HG03108 (cell line): ENCODE measurements around the gene SCNM1.
"Not testable (repeated sequence)": the region's sequence is repeated elsewhere in the genome, so short reads cannot be mapped to it uniquely, and the experiment has no call there.

Source experiments
- ATAC-seq: cut with Tn5 transposase; IDR thresholded peaks from one replicate; pipeline ENCODE4 v1.9.1; 2021; ENCODE audit warnings: moderate library complexity; ENCODE audit not compliant: unreplicated experiment

SCNM1 gene

DNA sequence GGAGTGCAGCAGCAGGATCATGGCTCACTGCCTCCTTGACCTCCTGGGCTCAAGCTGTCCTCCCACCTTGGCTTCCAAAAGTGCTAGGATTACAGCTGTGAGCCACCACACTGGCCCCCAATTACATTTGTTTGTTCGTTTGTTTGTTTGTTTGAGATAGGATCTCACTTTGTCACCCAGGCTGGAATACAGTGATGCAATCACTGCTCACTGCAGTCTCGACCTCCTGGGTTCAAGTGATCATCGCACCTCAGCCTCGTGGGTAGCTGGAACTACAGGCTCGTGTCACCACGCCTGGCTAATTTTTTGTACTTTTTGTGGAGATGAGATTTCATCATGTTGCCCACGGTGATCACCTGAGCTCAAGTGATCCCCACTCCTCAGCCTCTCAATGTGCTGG, 26.1 kb downstream of the SCNM1 start:
- ATAC-seq = no peak

DNA sequence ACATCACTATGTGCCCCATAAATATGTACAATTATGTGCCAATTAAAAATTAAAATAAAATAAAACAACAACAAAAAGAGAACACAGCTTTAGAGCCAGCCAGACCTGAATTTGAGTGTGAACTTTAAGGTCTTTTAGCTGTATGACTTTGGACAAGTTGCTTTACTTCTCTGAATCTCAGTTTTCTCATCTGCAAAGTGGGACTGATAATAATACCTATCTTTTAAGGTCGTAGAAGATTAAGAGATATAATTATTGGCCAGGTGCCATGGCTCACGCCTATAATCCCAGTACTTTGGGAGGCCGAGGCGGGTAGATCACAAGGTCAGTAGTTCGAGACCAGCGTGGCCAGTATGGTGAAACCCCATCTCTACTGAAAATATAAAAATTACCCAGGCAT, 27.4 kb downstream of the SCNM1 start:
- ATAC-seq = no peak

DNA sequence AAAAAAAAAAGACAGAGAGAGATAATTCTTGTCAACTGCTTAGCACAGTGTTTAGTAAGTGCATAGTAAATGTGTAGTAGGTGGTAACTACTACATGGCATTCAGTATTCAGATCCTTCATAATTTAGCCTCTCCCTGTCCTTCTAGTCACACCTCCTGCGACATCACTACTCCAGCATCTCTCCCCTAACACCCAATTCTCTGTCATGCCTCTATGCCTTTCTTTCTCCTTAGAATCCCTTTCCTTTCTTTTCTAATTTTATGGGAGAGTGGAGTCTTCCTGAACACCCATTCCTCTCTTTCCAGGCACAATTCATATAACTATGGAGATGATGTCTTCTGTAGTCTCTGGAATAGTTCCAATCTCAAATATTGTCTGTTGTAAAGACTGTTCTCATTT, 27.9 kb downstream of the SCNM1 start:
- no peak for ATAC-seq

DNA sequence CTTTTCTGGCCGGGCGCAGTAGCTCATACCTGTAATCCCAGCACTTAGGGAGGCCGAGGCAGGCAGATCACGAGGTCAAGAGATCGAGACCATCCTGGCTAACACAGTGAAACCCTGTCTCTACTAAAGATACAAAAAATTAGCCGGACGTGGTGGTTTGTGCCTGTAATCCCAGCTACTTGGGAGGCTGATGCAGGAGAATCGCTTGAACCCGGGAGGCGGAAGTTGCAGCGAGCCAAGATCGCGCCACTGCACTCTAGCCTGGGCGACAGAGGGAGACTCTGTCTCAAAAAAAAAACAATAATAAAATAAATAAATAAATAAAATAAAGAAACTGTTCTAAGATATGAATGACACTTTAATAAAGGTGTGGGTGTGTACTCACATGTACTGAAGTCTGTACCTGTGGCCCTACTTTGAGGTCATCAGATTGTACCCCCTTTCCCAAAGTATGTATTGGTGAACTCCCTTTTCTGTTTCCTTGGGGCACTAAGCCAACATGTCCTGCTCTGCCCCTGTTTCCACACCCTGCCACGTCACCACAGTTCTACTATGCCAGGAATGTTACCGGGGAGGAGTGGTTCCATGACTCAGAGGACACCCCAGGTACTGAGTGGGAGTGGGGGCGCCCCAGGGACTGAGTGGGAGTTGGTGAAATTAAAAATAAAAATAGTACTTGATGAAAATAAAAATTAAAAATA, 29.1 kb downstream of the SCNM1 start:
- not testable (repeated sequence) for ATAC-seq

DNA sequence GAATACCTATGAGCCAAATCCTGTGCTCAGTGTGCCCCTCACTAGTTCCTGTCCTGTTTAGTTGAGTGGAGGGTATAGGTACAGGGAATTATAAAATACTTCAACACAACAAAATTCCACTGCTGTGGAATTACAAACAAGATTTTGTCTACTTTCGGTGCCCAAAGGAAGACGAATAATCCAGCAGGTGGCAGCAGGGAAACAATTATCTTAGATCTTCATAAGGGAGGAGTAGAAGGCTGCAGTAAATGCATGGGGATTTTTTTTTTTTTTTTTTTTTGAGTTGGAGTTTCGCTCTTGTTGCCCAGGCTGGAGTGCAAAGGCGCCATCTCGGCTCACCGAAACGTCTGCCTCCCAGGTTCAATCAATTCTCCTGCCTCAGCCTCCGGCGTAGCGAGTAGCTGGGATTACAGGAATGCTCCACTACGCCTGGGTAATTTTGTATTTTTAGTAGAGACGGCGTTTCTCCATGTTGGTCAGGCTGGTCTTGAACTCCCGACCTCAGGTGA, 30.4 kb downstream of the SCNM1 start:
- ATAC-seq = no peak

DNA sequence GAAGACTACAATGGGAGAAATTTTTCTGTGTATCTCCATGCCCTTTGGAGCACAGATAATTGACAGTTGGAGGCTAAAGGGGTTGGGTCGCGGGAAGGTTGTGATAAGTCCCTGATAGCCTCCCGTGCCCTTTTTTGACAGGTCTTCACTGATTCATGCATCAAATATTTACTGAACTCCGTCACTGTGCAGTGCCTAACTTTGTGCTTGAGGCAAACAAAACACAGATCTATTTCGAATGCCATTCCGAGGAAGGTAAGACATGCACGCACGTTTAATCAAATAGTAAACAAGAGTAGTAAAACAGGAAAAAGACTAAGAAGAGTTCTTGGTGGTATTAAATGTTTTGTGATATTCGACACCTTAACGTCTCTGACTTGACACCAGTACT, 31.9 kb downstream of the SCNM1 start:
- ATAC-seq = no peak

DNA sequence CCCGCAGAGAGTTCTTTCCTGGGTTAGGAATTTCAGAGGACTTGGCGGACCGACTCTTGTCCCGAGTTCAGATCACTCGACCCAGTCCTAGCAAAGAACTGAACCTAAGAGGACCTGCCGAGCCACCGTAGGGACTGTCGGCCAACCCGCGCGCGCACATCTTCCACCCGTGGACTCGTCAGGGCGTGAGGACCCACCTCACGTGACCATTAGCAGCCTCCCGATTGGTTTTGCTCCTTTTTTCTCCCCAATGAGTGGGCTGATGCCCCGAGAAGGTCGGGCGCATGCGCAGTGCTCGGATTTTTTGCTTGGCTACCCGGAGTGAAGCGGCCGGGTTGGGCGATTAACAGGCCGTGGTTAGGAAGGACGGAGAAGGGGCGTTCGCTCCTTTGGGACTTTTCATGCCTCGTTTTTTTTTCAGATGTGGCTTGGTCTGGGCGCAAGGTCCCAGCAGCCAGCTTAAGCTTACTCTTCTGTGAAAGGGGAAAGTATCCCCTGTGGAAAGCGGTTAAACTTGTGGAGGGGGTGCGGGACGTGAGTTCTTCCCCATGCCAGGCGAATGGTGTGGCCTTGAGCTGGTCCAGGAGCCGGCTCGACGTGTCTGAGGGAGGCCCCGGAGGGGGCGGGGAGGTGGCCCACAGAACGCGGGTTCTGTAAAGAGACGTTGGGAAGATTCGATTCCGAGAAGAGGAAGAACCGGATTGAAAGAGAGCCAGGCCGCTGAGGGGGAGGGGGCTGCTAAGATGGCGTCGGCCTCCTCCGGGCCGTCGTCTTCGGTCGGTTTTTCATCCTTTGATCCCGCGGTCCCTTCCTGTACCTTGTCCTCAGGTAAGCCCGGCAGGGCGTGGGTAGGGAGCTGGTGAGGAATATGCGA, 32.5 kb downstream of the SCNM1 start, which contains the start of gene PIP5K1A:
TSS of gene PIP5K1A (plus strand) at position 299 of the 874 bp plus-strand sequence. CDS start at position 744, 445 bp downstream.
- ATAC-seq = peak; percentile 90

DNA sequence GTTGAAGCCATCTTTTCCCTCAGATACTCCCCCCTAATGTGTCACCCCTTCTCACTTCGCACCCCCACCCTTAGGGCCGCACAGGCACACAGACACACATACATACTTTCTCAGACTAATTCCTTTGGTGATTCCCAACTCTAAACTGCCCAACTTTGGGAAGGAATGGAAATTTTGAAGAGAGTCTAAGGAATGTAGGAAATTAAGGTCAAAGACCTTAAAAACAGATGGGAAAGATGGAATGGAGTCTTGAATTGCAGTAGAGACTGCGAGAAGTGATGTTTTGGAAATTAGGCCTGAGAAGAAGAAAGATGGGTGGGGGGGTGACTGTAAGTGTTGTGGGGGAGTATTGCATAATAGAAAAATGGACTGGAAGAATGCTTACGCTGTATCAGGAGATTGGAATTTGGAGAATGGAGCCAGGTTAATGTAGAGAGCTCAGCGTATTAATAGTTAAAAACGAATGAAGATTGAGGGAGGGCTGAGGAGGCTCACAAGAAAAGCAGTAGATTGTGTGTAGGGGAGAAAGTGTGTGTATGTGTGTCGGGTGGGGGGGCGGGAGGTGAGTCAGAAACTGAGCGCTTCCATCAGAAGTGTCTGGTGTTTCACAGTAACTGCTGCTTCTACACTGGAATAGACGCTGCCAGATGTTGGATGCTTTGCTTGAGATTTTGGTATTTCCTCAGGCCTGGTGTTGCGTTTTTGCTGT, 34.1 kb downstream of the SCNM1 start:
- no peak for ATAC-seq

DNA sequence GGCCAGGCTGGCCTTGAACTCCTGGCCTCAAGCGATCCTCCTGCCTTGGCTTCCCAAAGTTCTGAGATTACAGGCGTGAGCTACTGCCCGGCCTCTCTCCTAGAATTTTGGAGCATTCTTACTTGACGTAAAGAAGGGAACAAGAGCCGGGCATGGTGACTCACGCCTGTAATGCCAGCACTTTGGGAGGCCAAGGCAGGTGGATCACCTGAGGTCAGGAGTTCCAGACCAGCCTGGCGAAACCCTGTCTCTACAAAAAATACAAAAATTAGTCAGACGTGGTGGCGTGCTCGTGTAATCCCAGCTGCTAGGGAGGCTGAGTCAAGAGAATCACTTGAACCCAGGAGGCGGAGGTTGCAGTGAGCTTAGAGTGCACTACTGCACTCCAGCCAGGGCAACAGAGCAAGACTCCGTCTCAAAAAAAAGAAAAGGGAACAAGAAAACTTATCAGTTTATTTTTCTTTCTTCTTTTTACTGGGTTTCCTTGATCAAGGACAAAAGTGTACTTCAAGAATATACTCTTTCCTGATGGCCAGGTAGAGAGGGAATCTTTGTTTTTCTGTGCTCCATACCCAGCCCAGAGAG, 39.5 kb downstream of the SCNM1 start:
- ATAC-seq = not testable (repeated sequence)

DNA sequence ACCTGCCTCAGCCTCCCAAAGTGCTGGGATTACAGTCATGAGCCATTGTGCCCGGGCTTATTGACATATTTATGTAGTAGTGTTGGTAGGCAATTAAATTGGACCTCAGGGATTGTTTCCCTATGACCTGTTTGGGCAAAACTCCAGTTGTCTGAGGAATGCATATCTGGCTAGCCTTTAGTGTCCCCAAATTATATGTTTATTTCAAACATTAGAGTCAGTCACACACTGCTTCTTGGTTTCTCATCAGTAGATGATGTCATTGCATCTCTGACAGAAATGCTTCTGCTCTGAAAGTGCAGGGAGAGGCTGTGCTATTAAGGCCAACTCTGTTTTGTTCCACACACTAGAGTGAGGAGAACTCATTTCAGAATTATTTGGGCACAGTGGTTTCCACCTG, 44.9 kb downstream of the SCNM1 start:
- ATAC-seq = no peak

DNA sequence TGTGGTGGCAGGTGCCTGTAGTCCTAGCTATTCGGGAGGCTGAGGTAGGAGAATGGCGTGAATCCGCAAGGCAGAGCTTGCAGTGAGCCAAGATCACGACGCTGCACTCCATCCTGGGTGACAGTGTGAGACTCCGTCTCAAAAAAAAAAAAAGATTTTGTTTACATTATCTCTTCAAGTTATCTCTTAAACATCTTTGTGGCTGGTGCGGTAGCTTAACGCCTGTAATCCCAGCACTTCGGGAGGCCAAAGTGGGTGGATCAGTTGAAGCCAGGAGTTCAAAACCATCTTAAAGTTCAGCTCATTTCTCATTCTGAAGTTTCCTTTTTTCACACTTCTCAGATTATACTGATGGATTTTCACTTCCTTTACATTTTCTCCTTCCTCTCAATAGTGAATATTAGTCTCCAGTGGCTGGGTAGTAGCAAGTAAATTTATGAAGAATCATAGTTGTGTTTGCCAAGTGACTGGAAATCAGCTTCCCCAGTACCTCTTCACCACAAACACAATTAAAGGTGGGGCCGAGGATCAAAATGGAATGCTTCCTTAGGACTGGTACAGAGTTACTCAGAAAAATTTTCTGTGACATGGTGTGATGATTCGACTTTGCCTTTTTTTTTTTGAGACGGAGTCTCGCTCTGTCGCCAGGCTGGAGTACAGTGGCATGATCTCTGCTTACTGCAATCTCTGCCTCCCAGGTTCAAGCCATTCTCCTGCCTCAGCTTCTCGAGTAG, 46.2 kb downstream of the SCNM1 start:
- ATAC-seq = no peak

DNA sequence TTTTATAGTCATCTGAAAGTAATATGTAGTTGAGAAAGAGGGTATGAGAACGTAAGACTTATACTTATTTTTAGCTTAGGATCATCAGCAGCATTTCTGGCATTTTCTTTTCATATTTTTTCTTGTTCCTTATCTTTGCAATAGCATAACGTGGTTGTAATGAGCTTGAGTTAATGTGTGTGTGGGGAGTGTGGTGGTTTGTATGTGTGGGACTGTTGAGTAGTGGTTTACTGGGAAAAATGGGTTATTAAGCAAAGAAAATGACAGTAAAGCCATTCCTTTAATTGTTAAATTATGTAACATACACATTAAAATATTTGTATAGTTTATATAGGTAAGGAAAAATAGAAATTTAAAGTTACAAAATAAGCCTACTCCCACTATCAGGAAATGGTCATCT, 47.6 kb downstream of the SCNM1 start:
- no peak for ATAC-seq
